GM21515 (cell line): ENCODE data around the gene POLR2F.

Source experiments
- ATAC-seq: cut with Tn5 transposase; IDR thresholded peaks from one replicate; pipeline ENCODE4 v1.9.1; 2021; ENCODE audit not compliant: unreplicated experiment

The POLR2F gene

DNA sequence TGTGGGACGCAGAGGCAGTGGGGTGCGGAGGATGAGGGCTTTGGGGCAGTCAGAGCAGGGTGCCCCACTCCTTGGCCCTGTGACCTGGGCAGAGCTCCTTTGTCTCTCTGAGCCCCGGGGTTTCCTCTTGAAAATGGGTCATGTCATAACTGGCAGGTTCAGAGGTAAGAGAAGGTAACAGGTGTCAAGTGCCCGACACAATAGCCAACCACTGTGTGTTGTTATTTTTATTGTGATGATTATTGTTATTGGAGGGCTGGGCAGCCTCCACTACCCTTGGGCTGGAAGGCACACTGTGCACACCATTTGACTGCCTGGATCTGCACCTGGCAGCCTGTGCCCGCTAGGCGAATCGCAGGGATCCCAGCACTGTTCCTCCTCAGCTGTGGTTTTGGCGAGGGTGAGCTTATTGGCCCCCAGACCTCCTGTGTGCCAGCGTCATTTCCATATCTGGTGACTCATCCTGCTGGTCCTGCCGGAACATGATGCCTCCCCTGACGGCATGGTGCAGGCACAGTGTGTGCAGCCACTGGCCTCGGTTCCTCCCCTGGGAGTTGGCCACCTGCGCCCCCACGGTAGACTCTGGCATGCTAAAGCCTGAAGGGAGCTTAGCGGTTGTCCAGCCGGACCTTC is 46.3 kb downstream of the POLR2F start:
- ATAC-seq, result no peak

DNA sequence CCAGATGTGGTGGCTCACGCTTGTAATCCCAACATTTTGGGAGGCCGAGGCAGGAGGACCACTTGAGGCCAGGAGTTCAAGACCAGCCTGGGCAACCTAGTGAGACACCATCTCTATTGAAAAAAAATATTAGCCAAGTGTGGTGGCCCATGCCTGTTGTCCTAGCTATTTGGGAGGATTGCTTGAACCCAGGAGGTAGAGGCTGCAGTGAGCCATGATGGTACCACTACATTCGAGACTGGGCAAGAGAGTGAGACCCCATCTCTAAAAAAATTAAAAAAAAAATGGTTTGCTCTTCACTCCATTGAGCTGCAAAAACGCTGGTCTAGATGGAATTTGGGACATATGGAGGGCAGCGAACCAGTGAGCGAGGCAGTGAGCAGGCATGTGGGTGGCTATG is 52.4 kb downstream of the POLR2F start:
- no peak for ATAC-seq

DNA sequence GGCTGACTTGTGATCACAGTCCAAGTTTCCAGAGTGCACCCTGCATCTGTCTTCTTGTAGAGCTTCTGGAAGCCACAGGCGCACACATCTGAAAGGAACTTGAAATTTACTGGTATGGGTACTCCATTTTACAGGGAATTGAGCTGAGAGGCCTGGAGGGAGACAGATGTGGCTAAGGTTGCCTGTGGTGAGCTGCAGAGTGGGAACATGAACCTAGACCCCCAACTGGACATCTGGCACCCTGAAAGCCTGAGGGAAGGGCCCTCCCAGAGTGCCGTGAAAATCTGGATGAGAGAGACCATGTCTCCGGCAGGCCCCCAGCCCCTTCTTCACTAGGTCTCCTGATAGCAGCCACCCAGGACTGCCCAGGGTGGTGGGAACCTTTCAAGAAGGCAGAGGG is 53.4 kb downstream of the POLR2F start:
- ATAC-seq, result no peak

DNA sequence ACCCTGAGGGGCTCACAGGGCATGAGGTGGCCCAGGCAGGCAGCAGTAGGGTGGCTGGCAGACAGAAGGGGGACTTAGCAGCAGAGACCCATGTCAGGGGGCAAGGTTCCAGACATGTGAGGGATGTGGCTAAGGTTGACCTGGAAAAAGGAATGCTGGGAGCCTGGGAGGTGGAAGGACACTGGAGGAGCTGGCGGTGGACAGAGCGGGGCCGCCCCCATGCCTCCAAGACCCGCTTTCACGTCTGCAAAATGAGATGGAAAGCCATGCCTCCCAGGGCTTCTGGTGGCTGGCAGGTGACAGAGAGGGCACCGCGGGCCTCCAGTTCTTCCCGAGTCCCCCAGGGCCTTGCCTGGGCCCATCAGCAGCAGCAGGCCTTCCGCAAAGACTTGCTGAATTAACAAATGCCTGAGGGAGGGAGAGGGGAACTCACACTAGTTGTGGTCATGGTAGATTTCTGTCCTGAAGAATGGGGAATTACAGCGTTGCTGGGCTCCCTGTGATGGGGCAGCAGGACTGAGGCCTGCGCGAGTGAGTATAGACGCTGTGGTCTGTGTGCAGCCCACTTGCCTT is 53.9 kb downstream of the POLR2F start:
- no peak for ATAC-seq

DNA sequence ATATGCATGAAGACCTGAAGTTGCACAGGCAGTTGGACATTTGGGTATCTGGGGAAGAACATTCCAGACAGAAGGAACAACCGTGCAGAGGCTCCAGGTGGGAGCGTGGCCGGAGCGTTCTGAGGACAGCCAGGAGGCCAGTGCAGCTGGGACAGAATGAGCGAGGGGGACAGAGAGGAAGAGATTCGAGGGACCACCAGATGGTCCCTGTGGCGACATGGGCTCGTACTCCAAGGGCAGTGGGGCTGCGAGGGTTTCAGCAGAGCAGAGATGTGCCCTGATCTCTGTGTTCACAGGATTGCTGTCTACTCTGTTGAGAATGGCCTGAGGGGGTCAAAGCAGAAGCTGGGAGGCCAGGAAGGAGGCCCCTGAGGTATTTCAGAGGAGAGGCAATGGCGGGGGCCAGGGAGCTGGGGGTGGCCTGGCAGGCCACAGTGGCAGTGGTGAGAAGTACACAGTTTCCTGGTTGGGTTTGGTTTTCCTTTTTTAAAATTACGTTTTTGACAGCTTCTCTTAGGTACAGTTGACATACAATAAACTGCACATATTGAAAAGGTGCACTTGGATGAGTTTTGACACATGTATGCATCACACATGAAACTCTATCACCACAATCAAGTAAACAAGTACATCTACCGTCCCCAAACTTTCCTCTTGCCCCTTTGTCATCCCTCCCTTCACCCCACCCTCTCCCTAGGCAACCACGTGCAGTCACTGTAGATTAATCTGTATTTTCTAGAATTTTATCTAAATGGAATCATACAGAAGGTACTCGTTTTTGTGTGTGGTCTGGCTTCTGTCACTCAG is 55.7 kb downstream of the POLR2F start:
- no peak for ATAC-seq

DNA sequence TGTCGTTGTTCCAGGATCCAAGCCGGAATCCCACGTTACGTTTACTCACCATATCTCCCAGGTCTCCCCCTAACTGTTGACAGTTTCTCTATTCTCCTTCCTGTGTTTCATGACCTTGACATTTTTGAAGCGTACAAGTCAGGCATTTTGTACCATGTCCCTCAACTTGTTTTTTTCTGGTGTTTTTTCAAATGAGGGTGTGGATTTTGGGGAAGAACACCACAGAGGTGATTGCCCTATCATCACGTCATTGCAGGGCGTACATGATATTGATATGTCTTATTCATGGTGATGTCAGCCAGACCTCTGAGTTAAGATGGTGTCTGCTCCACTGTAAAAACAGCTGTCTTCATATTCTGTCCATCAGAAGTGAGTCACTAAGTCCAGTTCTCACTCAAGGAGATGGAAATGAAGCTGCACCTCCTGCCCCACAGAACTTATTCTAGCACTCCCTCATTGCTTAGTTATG is 59.1 kb downstream of the POLR2F start:
- no peak for ATAC-seq

DNA sequence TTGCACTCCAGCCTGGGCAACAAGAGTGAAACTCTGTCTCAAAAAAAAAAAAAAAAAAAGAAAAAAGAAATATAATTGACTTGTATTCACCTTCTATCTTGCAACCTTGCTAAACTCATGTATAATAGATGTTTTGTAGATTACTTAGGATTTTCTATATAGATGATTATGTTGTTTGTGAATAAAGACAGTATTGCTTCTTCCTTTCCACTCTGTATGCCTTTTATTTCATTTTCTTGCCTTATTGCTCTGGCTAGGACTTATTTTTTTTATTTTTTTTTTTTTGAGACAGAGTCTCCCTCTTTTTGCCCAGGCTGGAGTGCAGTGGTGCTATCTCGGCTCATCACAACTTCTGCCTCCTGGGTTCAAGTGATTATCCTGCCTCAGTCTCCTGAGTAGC is 60.6 kb downstream of the POLR2F start:
- no peak for ATAC-seq

DNA sequence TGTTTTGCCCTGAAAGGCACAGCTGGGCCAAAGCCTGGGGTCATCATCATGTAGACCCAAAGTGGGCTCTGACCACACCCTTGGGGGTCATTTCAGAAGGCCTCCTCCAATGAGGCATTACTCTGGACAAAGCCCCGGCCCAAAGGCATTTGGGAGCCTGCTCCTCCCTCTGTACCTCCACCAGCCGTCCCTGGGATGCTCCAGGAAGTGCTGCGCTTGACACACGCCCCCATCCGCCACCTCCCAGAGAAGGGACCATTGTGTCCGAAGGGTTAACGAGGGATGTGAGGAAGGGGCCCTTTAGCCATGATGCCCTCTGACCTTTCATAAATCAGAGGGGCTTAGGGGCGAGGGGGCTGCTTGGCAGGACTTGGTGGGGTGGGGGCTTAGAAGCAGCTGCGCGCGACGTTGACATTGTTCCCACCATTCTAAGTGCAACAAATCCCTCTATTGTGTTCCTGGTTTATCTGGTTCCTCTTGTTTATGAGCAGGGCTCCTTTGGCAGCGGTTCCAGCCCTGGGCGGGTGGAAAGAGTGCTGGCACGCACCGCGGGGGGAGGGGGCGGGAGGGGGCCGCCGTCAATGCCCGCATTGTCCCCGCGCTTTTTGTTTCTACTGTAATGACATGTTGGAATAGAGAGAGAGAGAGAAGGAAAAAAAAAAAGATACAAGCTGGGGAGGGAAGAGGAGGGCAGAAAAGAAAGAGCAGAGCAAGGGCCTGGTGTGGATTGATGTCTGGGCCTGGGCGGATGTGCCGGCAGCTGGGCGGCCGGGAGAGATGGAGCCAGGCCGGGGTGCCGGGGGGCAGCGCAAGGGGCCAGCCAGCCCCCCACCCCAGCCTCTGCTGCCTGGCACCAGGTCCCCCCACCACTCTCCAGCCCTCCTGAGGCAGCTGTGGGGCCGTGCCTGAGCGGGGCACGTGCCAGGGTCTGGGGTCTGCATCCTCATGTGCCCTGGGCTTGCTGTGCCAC is 63.0 kb downstream of the POLR2F start:
- ATAC-seq, result no peak

DNA sequence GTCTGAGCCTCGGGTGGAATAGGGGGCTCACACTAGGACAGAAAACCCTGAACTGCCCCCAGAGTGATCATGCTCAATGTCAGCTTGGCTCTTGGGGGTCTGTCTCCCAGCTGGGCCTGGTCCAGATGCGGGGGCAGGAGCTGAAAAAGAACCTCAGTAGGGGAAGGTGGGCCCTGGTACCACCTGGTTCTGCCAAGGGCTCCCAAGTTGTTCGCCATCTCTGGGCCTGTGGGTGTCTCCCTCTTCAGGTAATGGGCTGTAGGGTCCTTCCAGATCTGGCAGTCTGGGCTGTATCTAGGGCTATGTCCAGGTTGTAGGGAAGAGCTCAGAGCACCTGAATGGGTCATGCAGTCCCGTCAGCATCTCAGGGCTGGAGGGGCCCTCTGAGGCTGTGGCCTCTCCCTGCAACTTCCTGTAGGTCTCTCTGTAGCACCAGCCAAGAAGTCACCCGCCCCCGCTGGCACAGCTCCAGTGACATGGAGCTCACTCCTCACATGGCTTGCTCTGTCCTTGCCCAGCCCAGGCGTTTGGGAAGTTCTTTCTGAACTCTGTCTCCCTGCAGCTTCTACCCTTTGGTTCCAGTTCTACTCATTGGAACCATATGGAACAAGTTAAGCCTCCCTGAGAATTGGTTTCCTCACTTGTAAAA is 63.9 kb downstream of the POLR2F start:
- ATAC-seq, result no peak

DNA sequence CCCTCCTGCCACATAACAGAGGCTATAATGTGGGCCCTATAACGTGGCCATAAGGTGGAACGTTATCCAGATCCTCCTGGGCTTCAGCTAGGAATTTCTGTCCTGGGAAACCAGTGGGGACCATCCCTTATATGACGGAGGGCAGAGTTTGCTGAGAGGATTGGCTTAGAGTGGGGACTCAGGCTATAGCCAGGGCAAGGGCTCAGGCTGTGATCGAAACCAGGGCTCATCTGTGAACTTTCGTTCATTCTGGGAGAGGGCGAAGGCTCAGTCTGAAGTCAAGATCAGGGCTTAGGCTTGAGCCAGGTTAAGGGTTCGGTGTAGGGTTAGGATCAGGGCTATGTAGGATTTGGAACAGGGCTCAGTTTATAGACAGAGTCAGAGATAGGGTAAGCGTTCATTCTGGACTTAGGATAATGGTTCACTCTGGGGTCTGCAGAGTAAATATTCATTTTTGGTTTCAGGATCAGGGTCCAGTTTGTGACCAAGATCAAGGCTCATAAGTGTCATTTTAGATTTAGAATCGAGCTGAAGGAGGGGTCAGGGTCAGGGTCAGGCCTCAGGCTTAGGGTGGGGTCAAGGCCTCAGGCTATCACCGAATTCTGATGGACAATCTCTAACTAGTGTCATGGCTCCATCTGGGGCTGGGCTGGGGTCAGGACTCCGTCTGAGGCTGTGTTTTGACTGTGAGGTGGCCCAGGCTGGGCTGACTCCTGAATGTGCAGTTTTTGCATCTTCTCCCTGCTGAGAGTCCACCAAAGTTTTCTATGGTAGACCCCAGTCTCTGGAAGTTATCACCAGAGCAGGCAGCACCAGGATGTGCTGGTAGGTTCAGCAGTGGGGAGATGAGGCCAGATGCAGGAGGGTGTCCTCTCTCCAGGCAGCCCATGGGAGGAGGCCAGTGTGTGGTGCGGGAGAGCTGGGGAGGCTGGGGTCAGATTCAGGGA is 64.7 kb downstream of the POLR2F start:
- ATAC-seq, result no peak
